Liver (tissue), 9 donors: ENCODE measurements around the gene EDNRA. TPM values are rescaled to one million over a fixed set of nuclear protein-coding genes. Genes with fewer than 3 reads are reported as not detected.

ENCODE experiments used
- DNase-seq: peaks from one replicate; pipeline ENCODE4 v3.0.0-alpha.2; 2017; ENCODE audit warnings: low spot score
- H3K27ac ChIP-seq, 2 donors: one replicate each; pipeline ENCODE4 v1.7.0; 2013; ENCODE audit warnings: inconsistent platforms in 2 of 2, low read length in 2 of 2, control low read depth in 1 of 2, low read depth in 1 of 2, mild to moderate bottlenecking in 1 of 2
- H3K27me3 ChIP-seq, 4 donors: one replicate each; pipeline versions ENCODE4 v1.6.1 to v1.7.0; 2013; ENCODE audit warnings: low read length in 3 of 4, inconsistent platforms in 1 of 4, mild to moderate bottlenecking in 1 of 4, moderate library complexity in 1 of 4; ENCODE audit not compliant: control insufficient read depth in 4 of 4, insufficient read depth in 4 of 4
- H3K36me3 ChIP-seq, 4 donors: one replicate each; pipeline versions ENCODE4 v1.6.1 to v1.7.0; 2013; ENCODE audit warnings: low read length in 3 of 4, mild to moderate bottlenecking in 3 of 4, low read depth in 1 of 4, moderate library complexity in 1 of 4; ENCODE audit not compliant: control insufficient read depth in 4 of 4, insufficient read depth in 3 of 4
- H3K4me1 ChIP-seq, 4 donors: one replicate each; pipeline versions ENCODE4 v1.6.1 to v1.7.0; 2013; ENCODE audit warnings: low read length in 3 of 4, mild to moderate bottlenecking in 3 of 4, moderate library complexity in 1 of 4; ENCODE audit not compliant: control insufficient read depth in 4 of 4, insufficient read depth in 4 of 4
- H3K4me3 ChIP-seq, 3 donors: one replicate each; pipeline versions ENCODE4 v1.6.1 to v1.7.0; 2013; ENCODE audit warnings: low read length in 3 of 3, control low read depth in 1 of 3, low read depth in 1 of 3, mild to moderate bottlenecking in 1 of 3
- H3K9ac ChIP-seq, 2 donors: one replicate each; pipeline ENCODE4 v1.7.0; 2013; ENCODE audit warnings: low read length in 2 of 2, mild to moderate bottlenecking in 2 of 2, moderate library complexity in 2 of 2, control low read depth in 1 of 2, low read depth in 1 of 2
- H3K9me3 ChIP-seq, 4 donors: one replicate each; pipeline versions ENCODE4 v1.6.1 to v1.7.0; 2013; ENCODE audit warnings: low read length in 3 of 4; ENCODE audit not compliant: control insufficient read depth in 4 of 4
- EGR1 ChIP-seq, 2 donors: IDR thresholded peaks; 2 replicates each; pipeline ENCODE4 v1.6.1; 2016 to 2018; ENCODE audit warnings: antibody characterized with exemption in 2 of 2, low read depth in 2 of 2
- FOXA1 ChIP-seq: IDR thresholded peaks from 2 replicates; pipeline ENCODE4 v1.6.1; 2016; ENCODE audit warnings: antibody characterized with exemption
- FOXA2 ChIP-seq: IDR thresholded peaks from 2 replicates; pipeline ENCODE4 v1.6.1; 2016; ENCODE audit warnings: antibody characterized with exemption
- HNF4A ChIP-seq, 2 donors: conservative IDR thresholded peaks; 2 replicates each; pipeline ENCODE4 v1.6.1; 2016; ENCODE audit warnings: antibody characterized with exemption in 2 of 2, mild to moderate bottlenecking in 2 of 2
- HNF4G ChIP-seq: IDR thresholded peaks from 2 replicates; pipeline ENCODE4 v1.6.1; 2016; ENCODE audit warnings: antibody characterized with exemption
- JUND ChIP-seq, 2 donors: IDR thresholded peaks; 2 replicates each; pipeline ENCODE4 v1.6.1; 2016; ENCODE audit warnings: antibody characterized with exemption in 2 of 2
- NR2F2 ChIP-seq: IDR thresholded peaks from 2 replicates; pipeline ENCODE4 v1.6.1; 2016; ENCODE audit warnings: antibody characterized with exemption
- RAD21 ChIP-seq, 2 donors: IDR thresholded peaks; 2 replicates each; pipeline ENCODE4 v1.6.1; 2016; ENCODE audit warnings: antibody characterized with exemption in 2 of 2, mild to moderate bottlenecking in 2 of 2
- SP1 ChIP-seq: IDR thresholded peaks from 2 replicates; pipeline ENCODE4 v1.6.1; 2018; ENCODE audit warnings: antibody characterized with exemption, mild to moderate bottlenecking
- TAF1 ChIP-seq: conservative IDR thresholded peaks from 2 replicates; pipeline ENCODE4 v1.6.1; 2016; ENCODE audit warnings: antibody characterized with exemption, mild to moderate bottlenecking
- YY1 ChIP-seq: IDR thresholded peaks from 2 replicates; pipeline ENCODE4 v1.6.1; 2016; ENCODE audit warnings: antibody characterized with exemption, mild to moderate bottlenecking
- ZBTB33 ChIP-seq: IDR thresholded peaks from 2 replicates; pipeline ENCODE4 v1.6.1; 2016; ENCODE audit warnings: antibody characterized with exemption
- WGBS: extraction: QIAGEN DNeasy Blood & Tissue Kit; methylation state at CpG from one replicate; pipeline ENCODE4 v1.1.7; 2013; 5-methylcytosine and 5-hydroxymethylcytosine counted together
- polyA plus RNA-seq, 2 donors: library from polyadenylated mRNA; stranded (reverse) in 1 of 2; unstranded in 1 of 2; fragments of 200-250 nt in 1 of 2; fragments of >200 nt in 1 of 2; fragmentation: Nextera tagmentation in 1 of 2; extraction: Ambion mirVana in 1 of 2; gene quantifications; one replicate each; pipeline versions ENCODE4 v1.2.1 to v1.2.3, GENCODE V29; 2013 to 2015
- total RNA-seq, 2 donors: library from RNA; depleted of rRNA; stranded (reverse); fragments of >200 nt; gene quantifications; one replicate each; pipeline ENCODE4 v1.2.3, GENCODE V29; 2014
- TF ChIP-seq, protein P1 (sequence below): IDR thresholded peaks from 2 replicates; pipeline ENCODE4 v1.6.1; 2016; ENCODE audit warnings: antibody characterized with exemption, mild to moderate bottlenecking
- TF ChIP-seq, protein P2 (sequence below): IDR thresholded peaks from 2 replicates; pipeline ENCODE4 v1.6.1; 2016; ENCODE audit warnings: antibody characterized with exemption
- TF ChIP-seq, protein P3 (sequence below): fragments of 150-350 bp; IDR thresholded peaks from 2 replicates; pipeline ENCODE4 v1.5.1; 2017; ENCODE audit warnings: improper control_type of control experiment, low read depth, low read length; ENCODE audit not compliant: missing input control
- donor health status: healthy.
- donor health status: healthy.
- donor health status: healthy.
- donor health status: healthy.
- donor health status: healthy.

Gene EDNRA
- total and polyA plus RNA-seq, 4 donors = 0.71 to 6.0 (median 1.1) TPM

DNA sequence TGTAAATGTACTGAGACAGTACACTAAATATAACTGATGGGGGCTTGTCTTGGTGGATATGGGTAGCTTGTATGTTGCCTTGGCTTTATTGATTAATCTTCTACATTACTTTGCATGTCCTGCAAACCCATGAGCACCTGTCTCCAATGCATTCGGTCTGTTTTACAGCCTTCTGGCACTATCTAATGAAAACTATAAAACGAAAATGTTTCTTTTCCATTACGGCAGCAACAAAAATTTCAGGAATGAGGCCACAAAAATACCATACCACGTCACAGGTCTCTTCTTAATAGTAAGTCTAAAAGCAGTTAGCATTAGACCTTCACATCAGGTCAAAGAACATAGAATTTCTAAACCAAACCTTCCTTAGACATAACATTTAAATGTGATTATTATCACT lies 49.8 kb downstream of the EDNRA start:
- no peaks in the 10 kb centered on the region for H3K9me3 ChIP-seq
- no peak overlapping the region for H3K27ac ChIP-seq
- no peak overlapping the region for H3K9ac ChIP-seq
- WGBS = 65% methylated on average over 4 of the region's 4 CpGs
- no peak for DNase-seq
- no peaks in the 10 kb centered on the region for H3K4me1 ChIP-seq
- H3K27me3 ChIP-seq = peaks cover 0 to 8% (median 0%) of the 10 kb centered on the region in 4 donors
- H3K4me3 ChIP-seq = no peak overlapping the region
- TF ChIP-seq EGR1 (IDR thresholded peaks at IDR 0.05; ENCODE audit: low read depth in 2 of 2) = no peak
- TF ChIP-seq, protein P1, sequence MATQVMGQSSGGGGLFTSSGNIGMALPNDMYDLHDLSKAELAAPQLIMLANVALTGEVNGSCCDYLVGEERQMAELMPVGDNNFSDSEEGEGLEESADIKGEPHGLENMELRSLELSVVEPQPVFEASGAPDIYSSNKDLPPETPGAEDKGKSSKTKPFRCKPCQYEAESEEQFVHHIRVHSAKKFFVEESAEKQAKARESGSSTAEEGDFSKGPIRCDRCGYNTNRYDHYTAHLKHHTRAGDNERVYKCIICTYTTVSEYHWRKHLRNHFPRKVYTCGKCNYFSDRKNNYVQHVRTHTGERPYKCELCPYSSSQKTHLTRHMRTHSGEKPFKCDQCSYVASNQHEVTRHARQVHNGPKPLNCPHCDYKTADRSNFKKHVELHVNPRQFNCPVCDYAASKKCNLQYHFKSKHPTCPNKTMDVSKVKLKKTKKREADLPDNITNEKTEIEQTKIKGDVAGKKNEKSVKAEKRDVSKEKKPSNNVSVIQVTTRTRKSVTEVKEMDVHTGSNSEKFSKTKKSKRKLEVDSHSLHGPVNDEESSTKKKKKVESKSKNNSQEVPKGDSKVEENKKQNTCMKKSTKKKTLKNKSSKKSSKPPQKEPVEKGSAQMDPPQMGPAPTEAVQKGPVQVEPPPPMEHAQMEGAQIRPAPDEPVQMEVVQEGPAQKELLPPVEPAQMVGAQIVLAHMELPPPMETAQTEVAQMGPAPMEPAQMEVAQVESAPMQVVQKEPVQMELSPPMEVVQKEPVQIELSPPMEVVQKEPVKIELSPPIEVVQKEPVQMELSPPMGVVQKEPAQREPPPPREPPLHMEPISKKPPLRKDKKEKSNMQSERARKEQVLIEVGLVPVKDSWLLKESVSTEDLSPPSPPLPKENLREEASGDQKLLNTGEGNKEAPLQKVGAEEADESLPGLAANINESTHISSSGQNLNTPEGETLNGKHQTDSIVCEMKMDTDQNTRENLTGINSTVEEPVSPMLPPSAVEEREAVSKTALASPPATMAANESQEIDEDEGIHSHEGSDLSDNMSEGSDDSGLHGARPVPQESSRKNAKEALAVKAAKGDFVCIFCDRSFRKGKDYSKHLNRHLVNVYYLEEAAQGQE = no peak
- TF ChIP-seq JUND (IDR thresholded peaks at IDR 0.05) = no peak
- no peak for TF ChIP-seq NR2F2
- TF ChIP-seq, protein P2, sequence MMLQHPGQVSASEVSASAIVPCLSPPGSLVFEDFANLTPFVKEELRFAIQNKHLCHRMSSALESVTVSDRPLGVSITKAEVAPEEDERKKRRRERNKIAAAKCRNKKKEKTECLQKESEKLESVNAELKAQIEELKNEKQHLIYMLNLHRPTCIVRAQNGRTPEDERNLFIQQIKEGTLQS = no peak
- no peak for TF ChIP-seq RAD21 (IDR thresholded peaks at IDR 0.05)
- no peak for TF ChIP-seq HNF4G
- TF ChIP-seq FOXA2 = no peak
- TF ChIP-seq, protein P3, sequence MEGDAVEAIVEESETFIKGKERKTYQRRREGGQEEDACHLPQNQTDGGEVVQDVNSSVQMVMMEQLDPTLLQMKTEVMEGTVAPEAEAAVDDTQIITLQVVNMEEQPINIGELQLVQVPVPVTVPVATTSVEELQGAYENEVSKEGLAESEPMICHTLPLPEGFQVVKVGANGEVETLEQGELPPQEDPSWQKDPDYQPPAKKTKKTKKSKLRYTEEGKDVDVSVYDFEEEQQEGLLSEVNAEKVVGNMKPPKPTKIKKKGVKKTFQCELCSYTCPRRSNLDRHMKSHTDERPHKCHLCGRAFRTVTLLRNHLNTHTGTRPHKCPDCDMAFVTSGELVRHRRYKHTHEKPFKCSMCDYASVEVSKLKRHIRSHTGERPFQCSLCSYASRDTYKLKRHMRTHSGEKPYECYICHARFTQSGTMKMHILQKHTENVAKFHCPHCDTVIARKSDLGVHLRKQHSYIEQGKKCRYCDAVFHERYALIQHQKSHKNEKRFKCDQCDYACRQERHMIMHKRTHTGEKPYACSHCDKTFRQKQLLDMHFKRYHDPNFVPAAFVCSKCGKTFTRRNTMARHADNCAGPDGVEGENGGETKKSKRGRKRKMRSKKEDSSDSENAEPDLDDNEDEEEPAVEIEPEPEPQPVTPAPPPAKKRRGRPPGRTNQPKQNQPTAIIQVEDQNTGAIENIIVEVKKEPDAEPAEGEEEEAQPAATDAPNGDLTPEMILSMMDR = no peak
- TF ChIP-seq HNF4A (conservative IDR thresholded peaks at IDR 0.05) = no peak
- H3K36me3 ChIP-seq = no peaks in the 10 kb centered on the region

DNA sequence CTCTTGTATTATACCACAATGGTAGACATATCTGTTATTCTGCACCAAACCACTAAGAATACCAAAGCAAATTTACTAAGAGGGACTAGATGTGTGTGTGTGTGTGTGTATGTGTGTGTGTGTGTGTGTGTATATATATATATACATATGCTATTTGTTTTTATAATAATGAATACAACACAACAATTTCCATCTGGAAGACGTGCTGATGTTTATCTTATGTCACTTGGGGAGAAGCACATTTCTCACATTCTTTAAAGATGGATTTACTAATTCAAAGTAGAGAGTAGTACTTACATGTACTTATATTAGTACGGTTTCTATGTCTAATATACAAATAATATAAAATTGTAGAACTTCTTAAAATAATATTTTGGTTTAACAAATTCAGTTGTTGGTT lies 52.0 kb downstream of the EDNRA start:
- no peaks in the 10 kb centered on the region for H3K36me3 ChIP-seq
- no peak overlapping the region for H3K27ac ChIP-seq
- 70% methylated on average over 2 of the region's 2 CpGs for WGBS
- TF ChIP-seq TAF1 = no peak
- TF ChIP-seq FOXA1 = no peak
- TF ChIP-seq HNF4A (conservative IDR thresholded peaks at IDR 0.05) = no peak
- DNase-seq = no peak
- H3K9me3 ChIP-seq = no peaks in the 10 kb centered on the region
- H3K4me1 ChIP-seq = no peaks in the 10 kb centered on the region
- no peak overlapping the region for H3K4me3 ChIP-seq
- H3K9ac ChIP-seq = no peak overlapping the region
- peaks cover 0 to 3% (median 0%) of the 10 kb centered on the region in 4 donors for H3K27me3 ChIP-seq

- WGBS = 56% methylated on average over 1 of the region's 1 CpG
Observed at GRCh38 chr4:147533331-147533730, 52.4 kb downstream of the EDNRA start.

More at GRCh38 chr4:147533331-147533730, 52.4 kb downstream of the EDNRA start:
- no peaks in the 10 kb centered on the region for H3K4me1 ChIP-seq
- no peak for DNase-seq
- no peaks in the 10 kb centered on the region for H3K9me3 ChIP-seq
- H3K27ac ChIP-seq = no peak overlapping the region
- H3K9ac ChIP-seq = no peak overlapping the region
- H3K36me3 ChIP-seq = no peaks in the 10 kb centered on the region
- TF ChIP-seq YY1 (no peak), SP1 (no peak), ZBTB33 (no peak), FOXA2 (no peak), EGR1 (IDR thresholded peaks at IDR 0.05; ENCODE audit: low read depth in 2 of 2) (no peak)
- TF ChIP-seq, protein P3 = no peak
- TF ChIP-seq, protein P1 = no peak
- no peak overlapping the region for H3K4me3 ChIP-seq
- peaks cover 0 to 3% (median 0%) of the 10 kb centered on the region in 4 donors for H3K27me3 ChIP-seq
